Tibial nerve (tissue), 4 donors: ENCODE data around the gene KIAA0232.
"Not testable (repeated sequence)": the region's sequence is repeated elsewhere in the genome, so short reads cannot be mapped to it uniquely, and the experiment has no call there.

ENCODE experiments used
- CTCF ChIP-seq, 5 experiments: fragments of 200-600 bp in 3 of 5; fragments of 450-650 bp in 2 of 5; sonication (generic) in 3 of 5; IDR thresholded peaks; one replicate each; pipeline ENCODE4 v1.5.1; 2016 to 2019; ENCODE audit warnings: antibody characterized with exemption in 5 of 5, mild to moderate bottlenecking in 3 of 5, moderate library complexity in 2 of 5
- EP300 ChIP-seq, 2 donors: sonication (generic); formaldehyde crosslinking; IDR thresholded peaks; one replicate each; pipeline ENCODE4 v1.6.1; 2017; ENCODE audit warnings: antibody characterized with exemption in 2 of 2, mild to moderate bottlenecking in 1 of 2

GRCh38 chr4:6911917-6912316 lies 129.4 kb downstream of the KIAA0232 start:
- TF ChIP-seq CTCF, EP300 (IDR thresholded peaks at IDR 0.05): not testable (repeated sequence)
